NCI-H1436 treated with DMSO at 0.1 percent for 48 hours (cell line): ENCODE measurements around the gene PLP2.
"Not testable (repeated sequence)": the region's sequence is repeated elsewhere in the genome, so short reads cannot be mapped to it uniquely, and the experiment has no call there.

ENCODE experiments used
- DNase-seq: peaks from one replicate; lab custom pipeline; 2025; lab: John Stamatoyannopoulos, UW

Gene PLP2

GRCh38 chrX:49171752-49172279 lies at the start of gene PLP2:
TSS of gene PLP2 (plus strand) at chrX:49171898. CDS start at chrX:49172001, 103 bp downstream.
- no peak for DNase-seq

- no peak for DNase-seq
Observed at GRCh38 chrX:49122499-49122898, 49.2 kb upstream of the PLP2 start.

GRCh38 chrX:49127742-49128258 lies 43.9 kb upstream of the PLP2 start:
- DNase-seq = not testable (repeated sequence)

GRCh38 chrX:49129427-49129826 lies 42.3 kb upstream of the PLP2 start:
- DNase-seq = no peak

GRCh38 chrX:49132275-49132674 lies 39.4 kb upstream of the PLP2 start:
- DNase-seq = not testable (repeated sequence)

GRCh38 chrX:49133759-49134158 lies 37.9 kb upstream of the PLP2 start:
- DNase-seq = no peak

- no peak for DNase-seq
Observed at GRCh38 chrX:49137492-49137891, 34.2 kb upstream of the PLP2 start.

- DNase-seq = no peak
Observed at GRCh38 chrX:49139713-49140112, 32.0 kb upstream of the PLP2 start.

- not testable (repeated sequence) for DNase-seq
Observed at GRCh38 chrX:49142264-49142663, 29.4 kb upstream of the PLP2 start.

- DNase-seq = not testable (repeated sequence)
Observed at GRCh38 chrX:49143154-49143553, 28.5 kb upstream of the PLP2 start.

GRCh38 chrX:49147282-49147681 lies 24.4 kb upstream of the PLP2 start:
- DNase-seq = no peak

- DNase-seq = no peak
Observed at GRCh38 chrX:49147936-49148335, 23.8 kb upstream of the PLP2 start.

- DNase-seq = not testable (repeated sequence)
Observed at GRCh38 chrX:49148390-49149100, 23.2 kb upstream of the PLP2 start.

- DNase-seq = not testable (repeated sequence)
Observed at GRCh38 chrX:49149291-49149690, 22.4 kb upstream of the PLP2 start.

GRCh38 chrX:49153467-49153866 lies 18.2 kb upstream of the PLP2 start:
- DNase-seq = no peak

GRCh38 chrX:49155243-49155899 lies 16.3 kb upstream of the PLP2 start:
- peak; percentile 15 for DNase-seq

GRCh38 chrX:49155900-49156837 lies 15.5 kb upstream of the PLP2 start:
- DNase-seq = peak; percentile 25

GRCh38 chrX:49157194-49157593 lies 14.5 kb upstream of the PLP2 start:
- DNase-seq = no peak

- DNase-seq = no peak
Observed at GRCh38 chrX:49160908-49161307, 10.8 kb upstream of the PLP2 start.

GRCh38 chrX:49161632-49162031 lies 10.1 kb upstream of the PLP2 start:
- no peak for DNase-seq

- DNase-seq = no peak
Observed at GRCh38 chrX:49162620-49163019, 9.1 kb upstream of the PLP2 start, which contains the start of gene MAGIX. TSS of gene MAGIX (plus strand) at chrX:49162758. CDS start at chrX:49162890, 132 bp downstream.
